Neural progenitor cell (in vitro differentiated cells): ENCODE measurements around the gene ITSN1. TPM values are rescaled to one million over a fixed set of nuclear protein-coding genes. Genes with fewer than 3 reads are reported as not detected.
A peak's percentile ranks its signal among the peaks of the same experiment; 100 is the strongest.

Experiments used
- DNase-seq: peaks from one replicate; pipeline ENCODE4 v3.0.0-alpha.2; 2016; ENCODE audit warnings: low spot score
- H2AFZ ChIP-seq: fragments of 200-600 bp; sonication (generic); replicated peaks from 2 replicates; pipeline ENCODE4 v1.6.1; 2016; ENCODE audit warnings: antibody characterized with exemption
- H3F3A ChIP-seq: fragments of 200-600 bp; sonication (generic); 2 replicates; pipeline ENCODE4 v1.6.1; 2016; ENCODE audit warnings: antibody characterized with exemption, low read depth
- H3K27ac ChIP-seq: fragments of 200-600 bp; sonication (generic); 2 replicates; pipeline ENCODE4 v1.5.1; 2016; ENCODE audit warnings: mild to moderate bottlenecking
- H3K27me3 ChIP-seq: fragments of 200-600 bp; sonication (generic); 2 replicates; pipeline ENCODE4 v1.6.1; 2016; ENCODE audit warnings: mild to moderate bottlenecking, moderate library complexity
- H3K36me3 ChIP-seq: fragments of 200-600 bp; sonication (generic); 2 replicates; pipeline ENCODE4 v1.5.1; 2016
- H3K4me1 ChIP-seq: fragments of 200-600 bp; sonication (generic); 2 replicates; pipeline ENCODE4 v1.6.1; 2016; ENCODE audit warnings: mixed run types
- H3K4me2 ChIP-seq: fragments of 200-600 bp; sonication (generic); 2 replicates; pipeline ENCODE4 v1.6.1; 2016
- H3K4me3 ChIP-seq: fragments of 200-600 bp; sonication (generic); 2 replicates; pipeline ENCODE4 v1.5.1; 2016
- H3K79me2 ChIP-seq: fragments of 200-600 bp; sonication (generic); 2 replicates; pipeline ENCODE4 v1.6.1; 2016; ENCODE audit warnings: low read depth
- H3K9ac ChIP-seq: fragments of 200-600 bp; sonication (generic); 2 replicates; pipeline ENCODE4 v1.6.1; 2016
- H3K9me3 ChIP-seq: fragments of 200-600 bp; sonication (generic); 2 replicates; pipeline ENCODE4 v1.5.1; 2016; ENCODE audit warnings: low read depth
- H4K20me1 ChIP-seq: fragments of 200-600 bp; sonication (generic); 2 replicates; pipeline ENCODE4 v1.6.1; 2016; ENCODE audit warnings: low read depth
- H3K27ac Mint-ChIP-seq: 3 replicates; pipeline ENCODE4 v1.8.0; 2021; ENCODE audit warnings: mixed read lengths
- H3K27me3 Mint-ChIP-seq: 2 replicates; pipeline ENCODE4 v1.8.0; 2022; ENCODE audit warnings: low read depth, mild to moderate bottlenecking, inconsistent platforms, moderate library complexity, mixed read lengths; ENCODE audit not compliant: insufficient read depth
- H3K36me3 Mint-ChIP-seq: 3 replicates; pipeline ENCODE4 v1.8.0; 2021; ENCODE audit warnings: mixed read lengths
- H3K4me1 Mint-ChIP-seq: 3 replicates; pipeline ENCODE4 v1.8.0; 2021; ENCODE audit warnings: mixed read lengths
- H3K4me3 Mint-ChIP-seq: 3 replicates; pipeline ENCODE4 v1.8.0; 2021; ENCODE audit warnings: mild to moderate bottlenecking, moderate library complexity, mixed read lengths
- H3K9me3 Mint-ChIP-seq: 3 replicates; pipeline ENCODE4 v1.8.0; 2020; ENCODE audit warnings: mixed read lengths
- CTCF ChIP-seq: fragments of 200-600 bp; sonication (generic); IDR thresholded peaks from 2 replicates; pipeline ENCODE4 v1.5.1; 2017; ENCODE audit warnings: antibody characterized with exemption, mild to moderate bottlenecking
- EZH2 ChIP-seq: fragments of 200-600 bp; sonication (generic); IDR thresholded peaks from 2 replicates; pipeline ENCODE4 v1.6.1; 2017; ENCODE audit warnings: antibody characterized with exemption, mild to moderate bottlenecking, moderate library complexity
- EZH2phosphoT487 ChIP-seq: fragments of 200-600 bp; sonication (generic); IDR thresholded peaks from 2 replicates; pipeline ENCODE4 v1.6.1; 2017; ENCODE audit warnings: antibody characterized with exemption
- total RNA-seq: library from RNA; depleted of rRNA; stranded (reverse); fragments of >200 nt; gene quantifications from 2 replicates; pipeline ENCODE4 v1.2.3, GENCODE V29; 2015; ENCODE audit warnings: low replicate concordance

Gene ITSN1
- total RNA-seq, 1 donor from 2014 or later, result 136 TPM

GRCh38 chr21:33847588-33848248 lies 205.4 kb downstream of the ITSN1 start:
- Histone ChIP-seq H3K36me3 (no peaks in the 10 kb centered on the region), H3K4me2 (no peak overlapping the region), H2AFZ (no peak overlapping the region), H4K20me1 (no peaks in the 10 kb centered on the region), H3K27me3 (no peaks in the 10 kb centered on the region), H3K9me3 (no peaks in the 10 kb centered on the region), H3K4me1 (peaks cover 11% of the 10 kb centered on the region), H3K4me3 (no peak overlapping the region), H3F3A (no peaks in the 10 kb centered on the region), H3K79me2 (no peaks in the 10 kb centered on the region), H3K9ac (no peak overlapping the region), H3K27ac (no peak overlapping the region)
- no peak for DNase-seq
- TF ChIP-seq EZH2, result no peak
- no peak for TF ChIP-seq EZH2phosphoT487
- TF ChIP-seq CTCF, result no peak
- no peak overlapping the region for H3K4me3 Mint-ChIP-seq
- H3K27ac Mint-ChIP-seq, result peak overlapping the region; percentile 62
- peaks cover 11% of the 10 kb centered on the region for H3K9me3 Mint-ChIP-seq
- peaks cover 42% of the 10 kb centered on the region for H3K4me1 Mint-ChIP-seq
- peaks cover 7% of the 10 kb centered on the region for H3K36me3 Mint-ChIP-seq
- H3K27me3 Mint-ChIP-seq, result no peaks in the 10 kb centered on the region

- Mint-ChIP-seq H3K4me1 (peaks cover 35% of the 10 kb centered on the region), H3K4me3 (no peak overlapping the region), H3K9me3 (peaks cover 11% of the 10 kb centered on the region), H3K36me3 (peaks cover 7% of the 10 kb centered on the region), H3K27ac (peak overlapping the region; percentile 62), H3K27me3 (no peaks in the 10 kb centered on the region)
- Histone ChIP-seq H3K4me1 (peaks cover 10% of the 10 kb centered on the region), H4K20me1 (no peaks in the 10 kb centered on the region), H3K27me3 (no peaks in the 10 kb centered on the region), H3K36me3 (no peaks in the 10 kb centered on the region), H2AFZ (no peak overlapping the region), H3K9ac (no peak overlapping the region), H3K79me2 (no peaks in the 10 kb centered on the region), H3K4me2 (no peak overlapping the region), H3K4me3 (no peak overlapping the region), H3K27ac (no peak overlapping the region), H3K9me3 (no peaks in the 10 kb centered on the region), H3F3A (no peaks in the 10 kb centered on the region)
- TF ChIP-seq EZH2phosphoT487 (no peak), CTCF (no peak), EZH2 (no peak)
- DNase-seq, result no peak
Observed at GRCh38 chr21:33848249-33848953, 206.1 kb downstream of the ITSN1 start.

- Mint-ChIP-seq H3K27ac (no peak overlapping the region), H3K27me3 (no peaks in the 10 kb centered on the region), H3K4me1 (peaks cover 24% of the 10 kb centered on the region), H3K4me3 (no peak overlapping the region), H3K36me3 (peaks cover 7% of the 10 kb centered on the region), H3K9me3 (peaks cover 11% of the 10 kb centered on the region)
- H3K4me2 ChIP-seq, result no peak overlapping the region
- TF ChIP-seq EZH2phosphoT487 (no peak), CTCF (no peak), EZH2 (no peak)
- H4K20me1 ChIP-seq, result no peaks in the 10 kb centered on the region
- no peak overlapping the region for H2AFZ ChIP-seq
- no peak overlapping the region for H3K9ac ChIP-seq
- H3K79me2 ChIP-seq, result no peaks in the 10 kb centered on the region
- no peaks in the 10 kb centered on the region for H3K4me1 ChIP-seq
- no peak overlapping the region for H3K4me3 ChIP-seq
- H3F3A ChIP-seq, result no peaks in the 10 kb centered on the region
- no peaks in the 10 kb centered on the region for H3K36me3 ChIP-seq
- H3K27ac ChIP-seq, result no peak overlapping the region
- H3K27me3 ChIP-seq, result no peaks in the 10 kb centered on the region
- no peak for DNase-seq
- no peaks in the 10 kb centered on the region for H3K9me3 ChIP-seq
Observed at GRCh38 chr21:33849834-33850233, 207.5 kb downstream of the ITSN1 start.
